ENCODE results near the gene MAMSTR.

The MAMSTR gene

DNA sequence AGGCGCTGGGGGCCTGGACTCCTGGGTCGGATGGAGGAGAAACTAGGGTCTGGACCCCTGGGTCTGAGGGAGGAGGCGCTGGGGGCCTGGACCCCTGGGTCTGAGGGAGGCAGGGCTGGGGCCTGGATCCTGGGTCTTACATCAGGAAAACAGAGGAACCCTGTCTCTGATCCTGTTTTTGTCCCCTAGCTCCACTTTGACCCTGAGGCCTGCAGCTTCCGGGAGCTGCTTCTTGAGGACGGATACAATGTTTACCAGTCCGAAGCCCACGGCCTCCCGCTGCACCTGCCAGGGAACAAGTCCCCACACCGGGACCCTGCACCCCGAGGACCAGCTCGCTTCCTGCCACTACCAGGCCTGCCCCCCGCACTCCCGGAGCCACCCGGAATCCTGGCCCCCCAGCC is 38.2 kb upstream of the MAMSTR start (continued):
- TF ChIP-seq, protein P1, sequence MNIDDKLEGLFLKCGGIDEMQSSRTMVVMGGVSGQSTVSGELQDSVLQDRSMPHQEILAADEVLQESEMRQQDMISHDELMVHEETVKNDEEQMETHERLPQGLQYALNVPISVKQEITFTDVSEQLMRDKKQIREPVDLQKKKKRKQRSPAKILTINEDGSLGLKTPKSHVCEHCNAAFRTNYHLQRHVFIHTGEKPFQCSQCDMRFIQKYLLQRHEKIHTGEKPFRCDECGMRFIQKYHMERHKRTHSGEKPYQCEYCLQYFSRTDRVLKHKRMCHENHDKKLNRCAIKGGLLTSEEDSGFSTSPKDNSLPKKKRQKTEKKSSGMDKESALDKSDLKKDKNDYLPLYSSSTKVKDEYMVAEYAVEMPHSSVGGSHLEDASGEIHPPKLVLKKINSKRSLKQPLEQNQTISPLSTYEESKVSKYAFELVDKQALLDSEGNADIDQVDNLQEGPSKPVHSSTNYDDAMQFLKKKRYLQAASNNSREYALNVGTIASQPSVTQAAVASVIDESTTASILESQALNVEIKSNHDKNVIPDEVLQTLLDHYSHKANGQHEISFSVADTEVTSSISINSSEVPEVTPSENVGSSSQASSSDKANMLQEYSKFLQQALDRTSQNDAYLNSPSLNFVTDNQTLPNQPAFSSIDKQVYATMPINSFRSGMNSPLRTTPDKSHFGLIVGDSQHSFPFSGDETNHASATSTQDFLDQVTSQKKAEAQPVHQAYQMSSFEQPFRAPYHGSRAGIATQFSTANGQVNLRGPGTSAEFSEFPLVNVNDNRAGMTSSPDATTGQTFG (tag by site-specific recombination; IDR thresholded peaks at IDR 0.05; ENCODE audit: borderline replicate concordance), result no peak

DNA sequence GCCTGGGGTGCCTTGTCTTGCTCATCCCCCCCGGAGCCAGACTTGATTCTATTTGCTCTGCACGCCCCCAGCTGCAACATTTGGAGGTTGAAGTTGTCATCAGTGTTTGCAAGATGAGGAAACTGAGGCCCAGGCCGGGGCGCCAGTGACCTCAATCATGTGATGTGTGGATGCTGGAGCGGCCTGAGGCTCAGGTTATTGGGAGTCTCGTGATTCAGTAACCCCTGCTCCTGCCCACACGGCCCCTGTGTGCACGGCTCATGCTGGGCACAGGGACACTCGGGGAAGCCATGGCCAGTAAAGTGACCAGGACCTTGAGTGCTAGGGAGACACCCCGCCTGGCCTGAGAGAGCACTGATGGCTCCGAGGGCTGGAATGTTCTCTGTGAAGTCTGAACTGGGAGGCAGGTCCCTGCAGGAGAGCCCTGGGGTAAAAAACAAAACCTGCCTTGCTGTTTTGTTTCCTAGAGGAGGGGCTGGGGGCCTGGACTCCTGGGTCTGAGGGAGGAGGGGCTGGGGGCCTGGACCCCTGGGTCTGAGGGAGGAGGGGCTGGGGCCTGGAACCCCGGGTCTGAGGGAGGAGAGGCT is 37.7 kb upstream of the MAMSTR start:
- H3K4me3 ChIP-seq (ENCODE audit: low read depth, low read length), result no peak overlapping the region
- TF ChIP-seq ZBTB20 (tag by site-specific recombination; IDR thresholded peaks at IDR 0.05) (peak; percentile 34; the same call in 1 of the 2 replicates), ZNF837 (tag by site-specific recombination; IDR thresholded peaks at IDR 0.05) (no peak), ZNF239 (tag by site-specific recombination; IDR thresholded peaks at IDR 0.05) (no peak)
- no peaks in the 10 kb centered on the region for H3K9me3 ChIP-seq (ENCODE audit: control insufficient read depth, insufficient read depth, low read depth, low read length)
- ChIA-PET CTCF (no interaction called here), POLR2A (no interaction called here)
- no peaks in the 10 kb centered on the region for H3K36me3 ChIP-seq (ENCODE audit: control insufficient read depth in 2 of 2, insufficient read depth in 1 of 2, low read length in 2 of 2)
- peaks cover 1% of the 10 kb centered on the region; the same call in 1 of the 2 replicates for H3K4me1 ChIP-seq (ENCODE audit: control insufficient read depth, insufficient read depth, low read length)
- no peak overlapping the region for H3K27ac ChIP-seq (ENCODE audit: extremely low read depth, low read depth, low read length)

DNA sequence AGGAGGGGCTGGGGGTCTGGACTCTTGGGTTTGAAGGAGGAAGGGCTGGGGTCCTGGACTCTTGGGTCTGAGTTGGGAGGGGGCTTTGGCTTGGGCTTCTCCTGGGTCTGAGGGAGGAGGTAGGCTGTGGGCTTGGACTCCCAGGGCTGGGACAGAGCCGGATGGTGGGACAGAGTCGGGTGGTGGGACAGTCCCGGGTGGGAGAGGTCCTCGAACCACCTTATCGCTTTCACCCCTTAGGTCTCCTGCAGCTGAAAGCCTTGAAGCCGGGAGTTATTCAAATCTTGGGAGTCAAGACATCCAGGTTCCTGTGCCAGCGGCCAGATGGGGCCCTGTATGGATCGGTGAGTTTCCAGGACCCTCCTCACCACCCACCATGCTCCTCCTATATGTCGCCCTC is 37.2 kb upstream of the MAMSTR start:
- Histone ChIP-seq H3K36me3 (ENCODE audit: control insufficient read depth in 2 of 2, insufficient read depth in 1 of 2, low read length in 2 of 2) (no peaks in the 10 kb centered on the region), H3K27ac (ENCODE audit: extremely low read depth, low read depth, low read length) (no peak overlapping the region), H3K4me3 (ENCODE audit: low read depth, low read length) (no peak overlapping the region), H3K9me3 (ENCODE audit: control insufficient read depth, insufficient read depth, low read depth, low read length) (no peaks in the 10 kb centered on the region), H3K4me1 (ENCODE audit: control insufficient read depth, insufficient read depth, low read length) (peaks cover 3% of the 10 kb centered on the region; the same call in 1 of the 2 replicates)
- CTCF ChIA-PET, result no interaction called here
- TF ChIP-seq, protein P2, sequence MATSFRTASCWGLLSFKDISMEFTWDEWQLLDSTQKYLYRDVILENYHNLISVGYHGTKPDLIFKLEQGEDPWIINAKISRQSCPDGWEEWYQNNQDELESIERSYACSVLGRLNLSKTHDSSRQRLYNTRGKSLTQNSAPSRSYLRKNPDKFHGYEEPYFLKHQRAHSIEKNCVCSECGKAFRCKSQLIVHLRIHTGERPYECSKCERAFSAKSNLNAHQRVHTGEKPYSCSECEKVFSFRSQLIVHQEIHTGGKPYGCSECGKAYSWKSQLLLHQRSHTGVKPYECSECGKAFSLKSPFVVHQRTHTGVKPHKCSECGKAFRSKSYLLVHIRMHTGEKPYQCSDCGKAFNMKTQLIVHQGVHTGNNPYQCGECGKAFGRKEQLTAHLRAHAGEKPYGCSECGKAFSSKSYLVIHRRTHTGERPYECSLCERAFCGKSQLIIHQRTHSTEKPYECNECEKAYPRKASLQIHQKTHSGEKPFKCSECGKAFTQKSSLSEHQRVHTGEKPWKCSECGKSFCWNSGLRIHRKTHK (tag by site-specific recombination; IDR thresholded peaks at IDR 0.05), result no peak
- TF ChIP-seq, protein P3, sequence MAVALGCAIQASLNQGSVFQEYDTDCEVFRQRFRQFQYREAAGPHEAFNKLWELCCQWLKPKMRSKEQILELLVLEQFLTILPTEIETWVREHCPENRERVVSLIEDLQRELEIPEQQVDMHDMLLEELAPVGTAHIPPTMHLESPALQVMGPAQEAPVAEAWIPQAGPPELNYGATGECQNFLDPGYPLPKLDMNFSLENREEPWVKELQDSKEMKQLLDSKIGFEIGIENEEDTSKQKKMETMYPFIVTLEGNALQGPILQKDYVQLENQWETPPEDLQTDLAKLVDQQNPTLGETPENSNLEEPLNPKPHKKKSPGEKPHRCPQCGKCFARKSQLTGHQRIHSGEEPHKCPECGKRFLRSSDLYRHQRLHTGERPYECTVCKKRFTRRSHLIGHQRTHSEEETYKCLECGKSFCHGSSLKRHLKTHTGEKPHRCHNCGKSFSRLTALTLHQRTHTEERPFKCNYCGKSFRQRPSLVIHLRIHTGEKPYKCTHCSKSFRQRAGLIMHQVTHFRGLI (tag by site-specific recombination; IDR thresholded peaks at IDR 0.05), result no peak
- TF ChIP-seq ZNF266 (tag by site-specific recombination; IDR thresholded peaks at IDR 0.05; ENCODE audit: low read depth), result no peak
- no peak for TF ChIP-seq ZNF768 (tag by site-specific recombination; IDR thresholded peaks at IDR 0.05)
- no peak for TF ChIP-seq GLIS2 (tag by site-specific recombination; IDR thresholded peaks at IDR 0.05)
- no peak for TF ChIP-seq ZNF391 (tag by site-specific recombination; IDR thresholded peaks at IDR 0.05; ENCODE audit: borderline replicate concordance, low read depth)
- no peak for TF ChIP-seq ZNF138 (tag by site-specific recombination; IDR thresholded peaks at IDR 0.05; ENCODE audit: borderline replicate concordance)
- TF ChIP-seq ZNF585B (tag by site-specific recombination; IDR thresholded peaks at IDR 0.05), result no peak
- no peak for TF ChIP-seq ZNF16 (tag by site-specific recombination; IDR thresholded peaks at IDR 0.05; ENCODE audit: low read depth)
- no peak for TF ChIP-seq BCL11B (tag by site-specific recombination; IDR thresholded peaks at IDR 0.05; ENCODE audit: low read depth)
- TF ChIP-seq, protein P4, sequence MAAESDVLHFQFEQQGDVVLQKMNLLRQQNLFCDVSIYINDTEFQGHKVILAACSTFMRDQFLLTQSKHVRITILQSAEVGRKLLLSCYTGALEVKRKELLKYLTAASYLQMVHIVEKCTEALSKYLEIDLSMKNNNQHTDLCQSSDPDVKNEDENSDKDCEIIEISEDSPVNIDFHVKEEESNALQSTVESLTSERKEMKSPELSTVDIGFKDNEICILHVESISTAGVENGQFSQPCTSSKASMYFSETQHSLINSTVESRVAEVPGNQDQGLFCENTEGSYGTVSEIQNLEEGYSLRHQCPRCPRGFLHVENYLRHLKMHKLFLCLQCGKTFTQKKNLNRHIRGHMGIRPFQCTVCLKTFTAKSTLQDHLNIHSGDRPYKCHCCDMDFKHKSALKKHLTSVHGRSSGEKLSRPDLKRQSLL (tag by site-specific recombination; IDR thresholded peaks at IDR 0.05), result no peak
- POLR2A ChIA-PET, result no interaction called here
